NOMO-1 treated with dmso at 0.1 percent for 144 hours (cell line): ENCODE measurements around the gene SPATC1L.

ENCODE experiments used
- DNase-seq: peaks from one replicate; lab custom pipeline; 2025; ENCODE audit not compliant: unreplicated experiment; lab: John Stamatoyannopoulos, UW

The SPATC1L gene

DNA sequence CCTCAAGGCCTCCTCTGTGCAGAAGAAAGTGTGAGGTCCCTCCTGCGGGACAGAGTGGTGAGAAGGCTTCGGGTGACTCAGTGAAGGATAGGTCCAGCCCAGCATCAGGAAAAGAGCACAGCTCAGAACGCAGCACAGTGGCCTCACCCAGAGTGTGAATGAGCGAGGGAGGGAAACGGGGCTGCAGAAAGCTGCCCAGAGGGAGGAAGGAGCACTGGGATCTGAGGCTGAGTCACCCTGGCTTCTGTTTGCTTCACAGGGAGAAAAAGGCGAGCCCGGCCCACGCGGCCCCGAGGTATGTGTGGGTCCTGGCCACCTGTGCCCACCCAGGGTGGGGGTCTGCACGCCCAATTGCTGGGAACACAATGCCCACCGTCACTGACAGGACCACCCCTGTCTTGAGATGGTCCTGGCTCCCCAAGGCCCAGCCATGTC is 62.0 kb downstream of the SPATC1L start:
- DNase-seq = no peak

DNA sequence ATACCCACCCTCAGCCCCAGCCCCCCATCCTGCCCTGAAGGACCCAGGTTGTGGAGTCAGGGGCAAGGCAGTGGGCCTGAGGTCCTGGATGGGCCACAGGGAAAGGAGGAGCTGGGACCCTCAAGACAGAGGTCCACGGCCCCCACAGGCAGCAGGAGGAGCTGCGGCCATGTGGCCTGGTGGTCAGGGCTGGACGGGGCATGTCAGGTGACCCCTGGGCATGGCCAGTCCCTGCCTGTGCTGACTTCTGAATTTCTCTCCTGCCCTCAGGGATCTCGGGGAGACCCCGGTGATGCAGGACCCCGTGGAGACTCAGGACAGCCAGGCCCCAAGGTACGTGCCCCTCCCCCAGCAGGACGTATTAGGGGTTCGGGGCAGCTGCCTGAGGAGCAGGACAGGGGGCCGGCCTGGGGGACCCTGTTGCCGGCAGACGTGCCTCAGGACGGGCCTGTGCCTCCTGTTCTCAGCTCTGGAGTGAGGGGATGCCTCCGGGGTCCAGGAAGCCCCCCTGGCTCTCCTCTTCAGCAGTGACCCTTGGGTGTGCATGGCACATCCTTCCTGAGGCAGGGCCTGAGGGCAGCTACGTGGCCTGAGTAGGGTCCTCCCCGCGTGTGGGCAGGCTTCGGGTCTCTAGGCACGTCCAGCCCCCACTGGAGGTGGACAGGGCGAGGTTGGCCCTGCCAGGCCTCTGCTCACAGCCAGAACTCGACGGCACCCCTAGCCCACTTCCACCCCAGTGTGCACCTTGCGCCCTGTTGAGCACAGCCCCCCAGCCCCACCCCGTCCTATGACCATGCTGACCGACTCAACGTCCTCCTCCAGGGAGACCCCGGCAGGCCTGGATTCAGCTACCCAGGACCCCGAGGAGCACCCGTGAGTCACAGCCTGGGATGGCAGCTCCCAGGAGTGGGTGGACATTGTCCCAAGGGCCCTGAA is 62.7 kb downstream of the SPATC1L start:
- DNase-seq = no peak

DNA sequence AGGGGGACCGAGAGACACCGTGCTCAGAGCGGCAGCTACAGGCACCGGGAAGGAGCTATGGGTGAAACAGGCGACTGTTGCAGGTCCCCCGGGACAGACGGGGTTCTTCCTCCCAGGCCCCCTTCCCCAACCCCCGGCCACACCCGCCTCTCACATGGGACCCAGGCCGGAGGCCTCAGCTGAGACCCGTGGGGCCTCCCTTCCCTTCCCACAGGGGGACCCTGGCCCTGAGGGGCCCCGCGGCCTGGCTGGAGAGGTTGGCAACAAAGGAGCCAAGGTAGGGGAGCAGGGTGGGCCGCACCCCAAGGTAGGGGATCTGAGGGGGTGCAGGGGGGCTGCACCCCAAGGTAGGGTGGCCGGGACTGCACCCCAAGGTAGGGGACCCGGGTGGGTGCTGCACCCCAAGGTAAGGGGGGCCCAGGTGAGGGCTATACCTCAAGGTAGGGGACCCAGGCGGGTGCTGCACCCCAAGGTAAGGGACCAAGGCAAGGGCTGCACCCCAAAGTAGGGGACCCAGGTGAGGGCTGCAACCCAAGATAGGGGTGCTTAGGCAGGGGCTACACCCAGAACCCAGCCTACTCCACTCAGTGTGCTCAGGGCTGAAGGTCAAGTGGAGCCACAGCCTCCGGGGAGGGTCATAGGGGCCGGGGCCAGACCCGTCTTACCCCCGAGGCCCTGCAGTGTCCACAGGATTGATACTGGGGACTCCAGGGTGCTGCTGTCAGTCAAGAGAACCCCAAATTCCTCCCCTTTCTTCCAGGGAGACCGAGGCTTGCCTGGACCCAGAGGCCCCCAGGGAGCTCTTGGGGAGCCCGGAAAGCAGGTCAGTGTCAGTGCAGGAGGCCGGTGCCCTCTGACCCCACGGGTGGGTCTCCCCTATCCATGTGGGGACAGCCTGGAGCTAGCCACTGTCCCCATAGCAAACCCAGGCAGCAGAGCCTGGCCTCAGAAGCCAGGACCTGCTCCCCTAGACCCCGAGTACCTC is 63.7 kb downstream of the SPATC1L start:
- no peak for DNase-seq

DNA sequence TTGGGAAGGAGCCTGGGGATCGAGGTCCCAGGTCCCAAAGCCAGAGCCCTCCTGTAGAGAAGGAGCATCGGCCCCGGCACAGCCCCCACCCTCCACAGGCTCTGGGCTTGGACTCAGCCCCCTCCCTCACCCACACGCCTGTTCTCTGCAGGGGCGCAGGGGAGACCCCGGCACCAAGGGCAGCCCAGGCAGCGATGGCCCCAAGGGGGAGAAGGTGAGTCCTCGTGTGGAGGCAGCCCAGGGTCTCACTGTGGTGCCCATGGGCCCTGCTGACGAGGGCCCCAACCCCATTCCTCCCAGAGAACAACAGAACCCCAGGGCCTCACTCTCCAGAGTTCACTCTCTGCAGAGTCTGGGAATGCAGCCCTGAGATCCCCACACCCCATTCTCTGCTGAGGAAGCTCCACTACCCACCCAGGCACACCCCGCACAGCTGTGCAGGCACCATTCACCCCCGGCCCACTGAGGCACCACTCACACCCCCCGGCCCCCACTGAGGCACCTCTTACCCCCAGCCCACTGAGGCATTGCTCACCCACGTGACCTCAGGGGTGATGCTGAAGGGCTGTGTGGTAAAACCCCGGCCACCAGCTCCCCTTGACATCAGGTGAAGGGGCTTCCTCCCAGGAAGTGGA is 64.5 kb downstream of the SPATC1L start:
- no peak for DNase-seq

DNA sequence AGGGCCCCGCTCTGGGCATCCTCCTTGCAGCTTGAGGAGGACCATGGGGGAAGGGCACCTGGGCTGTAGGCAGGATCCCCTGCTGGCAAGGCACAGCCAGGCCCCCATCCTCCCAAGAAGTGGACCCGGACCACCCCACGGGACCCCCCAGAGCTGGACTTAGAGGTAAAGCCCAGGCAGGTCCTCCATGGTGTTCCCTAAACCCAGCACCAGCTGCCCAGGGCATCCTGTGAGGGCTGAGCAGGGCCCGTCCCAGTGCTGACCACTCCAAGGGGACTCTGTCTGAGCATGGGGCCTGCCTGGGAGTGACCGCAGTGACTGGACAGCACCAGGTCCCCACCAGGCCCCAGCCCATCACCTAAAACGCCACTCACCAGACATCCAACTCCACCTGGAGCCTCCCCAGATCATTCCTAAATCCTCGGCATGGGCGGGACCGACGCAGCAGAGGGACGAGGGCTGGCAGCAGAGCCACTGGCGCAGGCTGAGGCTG is 65.1 kb downstream of the SPATC1L start:
- DNase-seq = no peak

DNA sequence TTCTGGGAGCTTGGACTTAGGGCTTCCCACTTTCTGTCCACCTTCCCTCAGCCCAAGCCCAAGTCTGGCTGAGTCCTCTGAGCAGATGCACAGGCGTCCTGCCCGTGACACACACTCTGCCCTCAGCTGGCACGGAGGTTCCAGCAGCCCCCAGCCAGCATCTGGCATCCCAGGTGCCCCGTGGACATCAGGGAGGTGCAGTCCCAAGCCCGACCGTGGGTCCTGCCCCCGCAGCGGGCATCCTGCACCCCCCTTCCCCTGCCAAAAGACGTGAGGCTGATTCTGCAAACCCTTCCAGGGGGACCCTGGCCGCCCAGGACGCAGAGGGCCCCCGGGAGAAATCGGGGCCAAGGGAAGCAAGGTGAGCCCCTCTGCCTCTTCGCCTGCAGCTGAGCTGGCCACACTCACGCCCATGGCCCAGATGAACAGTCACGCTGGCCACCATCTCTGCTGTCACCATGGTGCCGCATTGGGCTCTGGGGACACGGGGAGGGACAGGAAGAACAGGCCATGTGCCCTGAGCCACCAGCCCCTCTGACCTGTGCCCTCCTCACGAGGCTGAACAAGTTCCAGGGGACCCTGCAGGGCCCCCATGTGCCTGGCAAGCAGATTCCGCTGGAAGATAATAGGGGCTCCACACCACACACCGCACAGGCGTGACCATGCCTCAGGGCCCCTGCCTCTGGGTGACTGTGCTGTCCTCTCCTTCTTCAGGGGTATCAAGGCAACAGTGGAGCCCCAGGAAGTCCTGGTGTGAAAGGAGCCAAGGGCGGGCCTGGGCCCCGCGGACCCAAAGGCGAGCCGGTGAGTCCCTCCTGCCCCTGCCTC is 65.7 kb downstream of the SPATC1L start:
- DNase-seq = no peak

DNA sequence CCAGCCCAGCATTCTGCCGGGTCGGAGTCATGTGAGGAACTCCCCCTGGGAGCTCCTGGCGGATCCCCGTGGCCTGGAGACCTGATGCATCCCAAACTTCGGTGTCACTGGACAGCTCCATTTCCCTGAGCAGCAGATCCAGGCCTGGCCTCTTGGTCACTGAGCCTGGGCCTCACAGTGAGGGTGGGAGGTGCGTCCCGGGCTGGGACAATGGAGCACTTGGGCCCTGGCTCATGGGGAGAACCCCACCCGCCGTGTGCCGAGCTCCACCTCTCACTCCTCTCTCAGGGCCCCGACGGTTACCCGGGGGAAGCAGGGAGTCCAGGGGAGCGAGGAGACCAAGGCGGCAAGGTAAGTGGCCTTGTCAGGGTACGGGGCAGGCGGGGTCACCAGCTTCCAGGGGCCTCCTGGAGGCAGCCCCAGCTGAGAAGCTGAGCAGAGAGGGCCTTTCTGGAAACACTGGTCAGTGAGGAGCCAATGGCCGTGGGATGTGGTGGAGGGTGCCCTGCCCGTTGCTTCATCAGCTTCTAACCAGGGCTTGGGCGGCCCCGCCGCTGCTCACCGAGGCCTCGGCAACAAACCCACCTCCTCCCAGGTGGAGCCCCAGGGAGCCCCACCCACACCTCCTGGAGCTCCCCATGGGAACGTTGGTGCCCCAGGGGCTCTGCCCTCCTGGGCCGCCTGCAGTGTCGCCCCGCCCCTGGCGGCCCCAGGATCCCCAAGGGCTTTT is 66.5 kb downstream of the SPATC1L start:
- DNase-seq = no peak

DNA sequence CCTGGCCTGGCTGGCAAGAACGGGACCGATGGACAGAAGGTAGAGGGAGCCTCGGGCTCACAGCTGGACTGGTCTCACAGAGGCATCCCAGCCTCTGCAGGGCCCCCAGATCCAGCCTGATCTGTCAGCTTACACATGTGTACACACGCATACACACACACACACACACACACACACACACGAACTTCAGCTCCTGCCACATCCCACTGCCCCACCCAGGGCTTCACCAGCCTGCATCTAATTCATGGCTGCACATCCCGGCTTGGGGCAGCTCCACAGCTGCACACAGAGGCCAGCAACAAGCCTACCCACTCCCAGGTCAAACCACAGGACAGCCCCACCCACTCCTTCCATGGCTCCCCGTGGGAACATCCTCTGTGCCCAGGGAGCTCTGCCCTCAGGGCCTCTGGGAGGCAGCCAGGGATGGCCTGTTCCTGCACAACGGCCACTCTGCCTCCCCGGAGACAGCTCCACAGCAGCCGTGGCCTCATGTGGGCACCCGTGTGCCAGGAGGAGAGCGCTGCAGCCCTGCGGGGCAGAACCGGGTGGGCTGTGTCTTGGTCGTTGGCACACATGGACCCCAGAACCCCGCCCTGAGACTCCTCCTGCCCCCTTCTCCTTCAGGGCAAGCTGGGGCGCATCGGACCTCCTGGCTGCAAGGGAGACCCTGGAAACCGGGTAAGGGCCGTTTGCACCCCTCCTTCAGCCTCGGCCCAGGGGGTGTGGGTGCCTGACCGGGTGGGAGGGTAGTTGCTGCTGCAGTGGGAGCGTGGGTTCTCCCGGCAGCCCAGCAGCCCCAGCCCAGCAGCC is 67.3 kb downstream of the SPATC1L start:
- DNase-seq = no peak

DNA sequence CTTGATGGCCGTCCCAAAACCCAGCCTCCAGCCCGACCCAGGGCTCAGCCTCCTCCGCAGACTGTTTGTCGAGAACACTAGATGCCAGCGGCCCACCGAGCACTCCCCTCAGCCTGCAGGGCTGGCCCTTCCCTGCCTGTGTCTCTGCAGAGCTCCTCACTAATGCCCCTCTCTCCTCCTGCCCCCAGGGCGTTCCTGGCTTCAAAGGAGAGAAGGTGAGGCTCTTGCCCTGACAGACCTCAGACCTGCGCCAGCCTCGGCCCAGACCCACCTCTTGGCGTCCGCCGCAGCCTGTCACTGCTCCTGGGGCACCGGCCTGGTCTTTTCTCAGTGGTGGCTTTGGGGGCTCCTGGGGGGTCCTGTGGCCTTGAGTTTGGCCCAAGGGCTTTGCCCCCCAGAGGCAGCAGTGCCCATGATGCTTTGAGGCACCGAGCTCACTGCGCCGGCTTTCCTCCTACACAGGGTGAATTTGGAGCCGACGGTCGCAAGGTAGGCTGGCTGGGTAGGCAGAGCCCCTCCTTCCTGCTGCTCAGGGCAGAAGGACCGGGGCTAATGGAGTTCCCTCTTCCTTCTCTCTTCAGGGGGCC is 68.0 kb downstream of the SPATC1L start:
- no peak for DNase-seq

DNA sequence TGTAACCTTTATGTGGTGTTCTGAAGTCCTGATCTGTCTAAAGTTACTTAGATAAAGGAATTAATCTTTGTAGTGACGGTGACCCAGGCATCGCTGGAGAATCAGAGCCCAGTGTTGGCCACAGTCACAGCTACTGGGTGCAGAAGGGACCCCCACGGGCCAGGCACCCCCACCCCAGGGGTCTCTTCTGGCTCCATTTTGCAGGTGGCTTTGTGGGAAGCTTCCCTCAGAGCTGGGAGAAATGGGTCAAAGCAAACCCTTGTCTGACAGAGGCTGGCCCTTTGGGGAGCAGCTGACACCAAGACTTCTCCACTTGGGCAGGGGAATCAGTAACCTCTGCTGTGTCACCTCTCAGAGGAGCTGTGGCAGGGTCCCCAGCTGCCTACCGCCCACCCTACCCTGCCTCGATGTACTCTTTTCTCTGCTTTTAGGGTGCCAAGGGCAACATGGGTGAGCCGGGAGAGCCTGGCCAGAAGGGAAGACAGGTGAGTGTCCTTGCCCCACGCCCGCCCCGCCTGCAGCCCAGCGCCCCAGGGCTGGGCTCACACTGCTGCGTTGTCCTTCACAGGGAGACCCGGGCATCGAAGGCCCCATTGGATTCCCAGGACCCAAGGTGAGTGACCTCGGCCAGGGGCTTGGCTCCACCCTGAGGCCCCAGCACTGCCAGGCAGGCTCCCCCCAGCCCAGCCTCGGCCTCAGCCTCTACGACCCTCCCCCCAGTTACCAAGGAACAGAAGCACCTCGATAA is 68.6 kb downstream of the SPATC1L start:
- no peak for DNase-seq

DNA sequence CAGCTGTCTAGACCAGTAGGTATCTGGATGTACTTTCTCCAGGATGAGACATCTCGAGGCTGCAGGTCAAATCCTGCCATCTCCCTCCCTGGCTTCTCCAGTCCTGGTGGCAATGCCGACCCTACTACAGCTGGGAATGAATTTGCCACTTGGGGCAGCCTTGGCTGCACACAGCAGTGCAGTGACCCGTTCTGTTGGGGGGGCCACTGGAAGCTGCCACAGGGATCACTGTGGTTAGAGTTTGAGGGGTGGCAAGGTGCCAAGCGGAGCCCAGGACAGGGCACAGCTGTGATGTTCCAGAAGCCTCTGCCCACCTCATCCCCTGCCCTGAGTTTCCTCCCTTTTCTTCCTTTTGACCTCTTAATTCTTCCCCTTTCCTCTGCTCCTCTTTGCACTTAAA is 69.3 kb downstream of the SPATC1L start:
- no peak for DNase-seq

DNA sequence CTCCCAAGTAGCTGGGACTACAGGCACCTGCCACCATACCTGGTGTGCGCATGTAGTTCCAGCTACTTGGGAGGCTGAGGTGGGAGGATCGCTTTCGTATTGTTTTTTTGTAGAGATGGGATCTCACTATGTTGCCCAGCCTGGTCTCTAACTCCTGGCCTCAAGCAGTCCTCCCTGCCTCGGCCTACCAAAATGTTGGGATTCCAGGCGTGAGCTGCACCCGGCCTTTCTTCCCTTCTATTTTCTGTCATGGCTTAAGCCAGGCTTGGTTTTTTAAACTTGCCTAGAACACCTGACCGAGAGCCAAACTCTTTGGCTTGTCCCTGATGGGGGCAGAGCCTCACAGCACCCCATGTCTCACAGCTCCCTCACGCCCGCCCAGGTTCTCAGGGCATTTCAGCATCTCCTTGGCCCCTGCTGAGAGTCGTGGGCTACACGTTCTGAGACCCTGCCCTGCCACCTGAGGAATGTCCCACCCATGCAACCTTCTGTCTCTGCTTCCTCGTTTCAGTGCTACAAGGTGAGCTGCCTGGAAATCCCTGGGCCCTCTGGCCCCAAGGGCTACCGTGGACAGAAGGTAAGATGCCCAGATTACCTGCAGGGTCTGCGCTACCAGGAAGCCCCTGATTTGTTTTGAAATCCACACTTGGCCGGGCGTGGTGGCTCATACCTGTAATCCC is 70.6 kb downstream of the SPATC1L start:
- no peak for DNase-seq

DNA sequence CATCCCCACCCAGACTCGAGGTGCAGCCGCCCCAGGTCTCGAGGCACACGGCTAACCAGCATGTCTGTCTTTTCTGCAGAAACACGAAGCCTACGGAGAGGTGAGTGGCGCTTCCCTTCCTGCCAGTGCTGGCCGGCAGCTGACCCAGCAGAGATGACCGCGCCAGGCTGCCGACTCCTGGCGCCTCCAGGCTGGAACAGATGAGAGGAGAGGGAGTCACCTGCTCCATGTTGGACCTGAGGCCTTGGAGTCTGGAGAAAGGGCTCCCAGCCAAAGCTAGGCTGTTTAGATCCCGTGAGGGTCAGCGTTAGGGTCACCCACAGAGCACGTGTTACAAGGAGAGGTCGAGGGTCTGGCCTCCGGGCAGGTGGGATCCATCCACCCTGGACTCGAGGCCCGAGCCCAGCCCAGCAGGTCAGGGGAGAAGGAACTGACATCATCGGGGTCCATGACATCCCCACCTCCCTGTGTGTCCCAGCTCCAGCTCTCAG is 71.5 kb downstream of the SPATC1L start:
- no peak for DNase-seq

DNA sequence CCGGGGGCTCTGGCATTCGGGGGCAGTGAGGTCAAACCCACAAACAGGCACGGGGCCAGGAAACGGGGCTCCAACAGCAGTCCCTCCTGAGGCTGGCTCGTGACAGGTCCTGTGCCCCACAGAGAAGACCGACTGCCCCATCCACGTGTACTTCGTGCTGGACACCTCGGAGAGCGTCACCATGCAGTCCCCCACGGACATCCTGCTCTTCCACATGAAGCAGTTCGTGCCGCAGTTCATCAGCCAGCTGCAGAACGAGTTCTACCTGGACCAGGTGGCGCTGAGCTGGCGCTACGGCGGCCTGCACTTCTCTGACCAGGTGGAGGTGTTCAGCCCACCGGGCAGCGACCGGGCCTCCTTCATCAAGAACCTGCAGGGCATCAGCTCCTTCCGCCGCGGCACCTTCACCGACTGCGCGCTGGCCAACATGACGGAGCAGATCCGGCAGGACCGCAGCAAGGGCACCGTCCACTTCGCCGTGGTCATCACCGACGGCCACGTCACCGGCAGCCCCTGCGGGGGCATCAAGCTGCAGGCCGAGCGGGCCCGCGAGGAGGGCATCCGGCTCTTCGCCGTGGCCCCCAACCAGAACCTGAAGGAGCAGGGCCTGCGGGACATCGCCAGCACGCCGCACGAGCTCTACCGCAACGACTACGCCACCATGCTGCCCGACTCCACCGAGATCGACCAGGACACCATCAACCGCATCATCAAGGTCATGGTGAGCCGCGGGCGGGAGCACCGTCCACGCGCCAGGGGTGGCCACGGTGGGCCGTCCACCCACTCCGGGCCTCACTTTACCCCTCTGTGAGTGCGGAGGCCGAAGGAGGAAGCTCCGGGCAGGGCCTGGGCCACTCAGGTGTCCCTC is 72.2 kb downstream of the SPATC1L start:
- DNase-seq = no peak

DNA sequence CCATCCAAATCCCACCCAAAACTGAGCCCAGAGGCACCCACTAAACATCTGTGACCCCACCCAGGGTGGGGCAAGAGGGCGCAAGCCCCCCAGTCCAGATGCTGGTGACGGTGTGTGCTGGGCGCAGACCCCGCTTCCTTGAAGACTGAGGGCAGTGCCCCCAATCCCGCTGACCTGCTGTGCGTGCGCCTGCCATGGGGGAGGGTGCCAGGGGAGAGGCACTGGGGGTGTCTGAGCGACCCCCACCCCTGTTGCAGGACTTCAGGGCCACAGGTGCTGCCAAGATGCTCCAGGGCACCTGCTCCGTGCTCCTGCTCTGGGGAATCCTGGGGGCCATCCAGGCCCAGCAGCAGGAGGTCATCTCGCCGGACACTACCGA is 73.1 kb downstream of the SPATC1L start:
- DNase-seq = no peak
